HG02678 (cell line): ENCODE data around the gene LRRC4.
A peak's percentile ranks its signal among the peaks of the same experiment; 100 is the strongest.

Experiments used
- ATAC-seq: cut with Tn5 transposase; IDR thresholded peaks from one replicate; pipeline ENCODE4 v1.9.1; 2021; ENCODE audit warnings: mild to moderate bottlenecking, moderate library complexity; ENCODE audit not compliant: unreplicated experiment

LRRC4 gene

DNA sequence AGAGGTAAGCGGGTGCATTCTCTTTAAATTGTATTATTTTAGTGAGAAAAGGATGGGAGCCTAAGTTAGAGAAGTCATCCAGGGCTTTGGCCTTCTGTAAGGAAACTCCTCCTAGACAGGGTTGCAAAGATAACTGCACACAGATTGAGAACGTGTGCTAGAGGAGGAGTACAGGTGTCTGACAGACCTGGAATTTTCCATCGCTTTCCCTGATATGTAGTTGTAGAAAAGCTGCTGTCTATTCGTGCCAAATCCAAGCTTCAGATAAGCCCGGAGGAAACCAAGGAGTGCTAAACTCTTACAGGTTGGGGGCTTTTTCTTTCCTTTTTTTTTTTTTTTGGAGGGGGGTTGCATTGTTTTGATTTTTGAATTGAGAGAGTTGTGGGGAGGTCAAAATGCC, 23.1 kb downstream of the LRRC4 start:
- no peak for ATAC-seq

- no peak for ATAC-seq
These were observed 23.9 kb downstream of the LRRC4 start for GRCh38 chr7:128007303-128007680.

GRCh38 chr7:128006550-128007302, 24.5 kb downstream of the LRRC4 start:
- ATAC-seq = no peak

- no peak for ATAC-seq
These were observed 25.5 kb downstream of the LRRC4 start for GRCh38 chr7:128005759-128006159.

DNA sequence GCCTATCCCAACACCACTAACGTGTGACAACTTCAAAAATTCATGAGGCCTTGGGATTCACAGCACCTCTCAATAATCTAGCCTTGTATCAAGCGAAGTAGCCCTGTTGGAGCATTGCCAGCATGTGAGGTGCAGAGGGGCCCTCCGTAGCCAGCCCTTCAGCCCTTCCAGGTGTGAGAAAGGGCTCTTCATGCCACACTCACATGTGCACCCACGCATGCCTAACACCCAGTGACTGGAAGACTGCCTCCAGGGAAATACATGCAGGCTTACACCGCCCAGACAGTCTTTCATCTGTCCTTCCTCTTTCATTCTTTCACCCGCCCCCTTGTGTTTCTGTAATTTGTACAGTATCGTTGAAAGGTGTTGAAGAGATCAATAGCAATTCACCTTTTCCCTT, 26.1 kb downstream of the LRRC4 start:
- no peak for ATAC-seq

DNA sequence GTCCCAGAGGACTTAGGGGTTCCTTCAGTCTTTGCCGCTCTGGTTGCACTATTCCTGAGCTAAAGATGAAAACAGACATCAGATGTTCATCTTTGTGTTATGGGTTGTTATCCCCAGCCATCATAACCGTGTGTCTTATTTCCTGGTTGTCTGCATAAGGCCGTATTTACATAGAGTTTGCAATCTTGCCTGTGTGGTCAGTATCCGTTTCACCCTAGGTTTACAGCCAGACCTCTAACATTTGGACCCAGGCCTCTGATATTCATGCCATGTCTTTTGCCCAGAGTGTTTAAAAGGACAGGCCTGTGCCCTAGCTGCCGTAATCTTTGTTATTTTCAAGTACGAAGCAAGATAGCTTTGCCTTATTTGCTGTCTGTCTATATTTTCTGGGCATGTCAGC, 26.6 kb downstream of the LRRC4 start:
- no peak for ATAC-seq

DNA sequence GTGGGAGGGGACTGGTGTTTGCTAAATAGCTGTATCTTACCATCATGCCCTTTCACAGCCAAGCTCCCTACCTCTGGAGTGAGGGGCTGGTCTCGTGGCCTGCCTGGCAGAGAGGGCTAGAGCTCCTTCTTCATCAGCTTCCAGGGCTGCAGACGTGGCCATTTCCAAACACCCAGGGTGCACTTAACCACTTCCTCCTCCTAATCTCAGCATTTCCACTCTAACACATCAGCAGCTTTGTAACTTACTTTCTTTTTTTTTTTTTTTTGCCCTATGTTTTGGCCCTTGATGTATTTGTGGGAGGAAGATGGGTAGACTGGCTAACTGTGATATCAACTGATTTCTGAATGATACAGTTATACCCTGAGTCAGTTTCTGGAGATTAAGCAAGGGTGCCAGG, 27.4 kb downstream of the LRRC4 start:
- no peak for ATAC-seq

- ATAC-seq = peak; percentile 66
These were observed 28.1 kb downstream of the LRRC4 start for GRCh38 chr7:128003167-128003566.

DNA sequence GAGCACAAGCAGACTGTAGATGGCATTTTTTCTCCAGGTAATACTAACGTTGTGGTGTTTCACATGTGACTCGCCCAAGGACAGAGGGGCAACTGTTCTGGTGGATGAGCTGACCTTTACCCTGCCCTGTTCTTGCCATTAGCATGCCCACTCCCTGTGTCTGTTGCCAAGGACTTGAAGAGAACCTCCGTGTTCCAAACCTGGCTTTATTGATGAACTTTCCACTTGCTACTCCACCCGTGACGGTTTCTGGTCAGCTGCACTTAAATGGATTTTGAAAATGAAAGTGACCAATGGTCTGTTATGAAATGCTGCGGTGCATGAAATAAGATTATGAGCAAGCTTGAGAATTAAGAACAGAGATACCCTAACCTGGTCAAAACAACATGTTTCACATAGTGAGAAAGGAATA, 30.4 kb downstream of the LRRC4 start:
- peak; percentile 55 for ATAC-seq

DNA sequence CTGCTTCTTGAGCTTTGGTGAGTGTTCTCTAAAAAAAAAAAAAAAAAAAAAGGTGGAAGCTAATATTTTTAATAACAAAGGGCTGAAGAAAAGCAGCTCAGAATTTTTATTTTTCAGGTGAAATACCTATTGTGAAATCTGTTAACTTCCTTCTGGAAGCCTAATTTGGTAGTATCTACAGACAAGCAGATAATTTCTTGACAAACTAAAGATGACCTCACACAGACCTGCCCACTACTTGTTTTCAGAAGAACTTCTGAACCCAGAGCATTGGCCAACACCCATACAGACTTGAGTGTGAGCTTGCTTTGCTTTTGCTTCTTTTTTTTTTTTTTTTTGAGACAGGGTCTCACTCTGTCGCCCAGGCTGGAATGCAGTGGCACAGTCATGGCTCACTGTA, 31.2 kb downstream of the LRRC4 start:
- no peak for ATAC-seq

- ATAC-seq = no peak
These were observed 32.6 kb downstream of the LRRC4 start for GRCh38 chr7:127998671-127999070.

- ATAC-seq = no peak
These were observed 33.9 kb downstream of the LRRC4 start for GRCh38 chr7:127997226-127997922.

GRCh38 chr7:127996253-127997071, 34.8 kb downstream of the LRRC4 start:
- no peak for ATAC-seq

- ATAC-seq = no peak
These were observed 35.4 kb downstream of the LRRC4 start for GRCh38 chr7:127995881-127996215.

DNA sequence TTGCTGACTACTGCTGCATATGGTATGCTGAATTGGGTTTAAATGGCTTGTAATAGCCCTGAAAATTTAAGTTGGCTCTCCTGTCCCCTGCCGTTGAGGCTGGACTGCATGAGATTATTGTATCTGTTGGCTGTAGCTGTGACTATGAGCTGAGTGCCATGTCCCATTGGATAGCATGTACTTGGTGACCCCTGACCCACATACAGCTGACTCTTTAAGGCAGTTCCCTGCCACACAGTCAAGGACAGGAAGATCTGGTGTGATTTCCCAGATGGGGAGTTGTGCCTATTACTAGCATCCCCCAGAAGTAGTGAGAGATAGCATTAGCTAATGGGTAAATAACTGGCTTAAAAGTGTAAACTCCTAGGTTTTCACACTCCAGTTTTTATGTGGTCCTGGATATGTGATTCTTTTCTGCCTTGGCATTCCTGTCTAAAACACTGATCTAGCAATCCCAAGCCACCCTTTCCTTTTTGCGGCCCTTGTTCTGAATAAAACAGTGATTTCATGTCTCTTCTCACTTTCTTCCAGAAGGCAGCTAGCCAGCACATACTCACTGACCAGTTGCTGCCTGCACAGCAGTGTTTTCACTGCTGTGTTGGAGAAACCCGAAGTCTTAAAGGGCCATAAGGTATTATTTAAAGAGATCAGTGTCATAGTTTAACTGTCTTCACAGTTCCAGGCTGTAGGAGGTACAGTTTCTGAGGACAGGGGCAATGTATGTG, 35.9 kb downstream of the LRRC4 start:
- ATAC-seq = no peak

GRCh38 chr7:127993987-127994386, 37.2 kb downstream of the LRRC4 start:
- no peak for ATAC-seq

DNA sequence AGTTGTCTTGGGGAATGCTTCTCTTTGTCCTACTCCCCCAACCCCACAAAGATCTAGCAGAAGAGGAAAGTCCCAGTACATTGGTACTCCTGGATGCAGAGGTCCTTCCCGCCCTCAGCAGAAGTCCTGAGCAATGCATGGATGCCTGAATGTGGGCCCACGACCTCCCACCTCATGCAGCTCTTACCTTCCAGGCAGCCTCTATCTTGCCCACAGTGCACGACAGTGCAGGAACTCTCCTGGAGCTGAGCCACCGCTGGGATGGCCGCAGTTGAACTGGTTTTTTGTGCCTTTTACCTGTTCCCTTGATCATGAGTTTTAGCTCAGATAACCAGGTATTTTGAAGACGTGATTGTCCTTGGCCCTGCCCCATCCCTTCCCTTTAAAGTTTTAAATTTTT, 37.9 kb downstream of the LRRC4 start:
- ATAC-seq = no peak

- ATAC-seq = no peak
These were observed 42.5 kb downstream of the LRRC4 start for GRCh38 chr7:127988751-127989150.

GRCh38 chr7:127986581-127987521, 44.4 kb downstream of the LRRC4 start:
- ATAC-seq = no peak

DNA sequence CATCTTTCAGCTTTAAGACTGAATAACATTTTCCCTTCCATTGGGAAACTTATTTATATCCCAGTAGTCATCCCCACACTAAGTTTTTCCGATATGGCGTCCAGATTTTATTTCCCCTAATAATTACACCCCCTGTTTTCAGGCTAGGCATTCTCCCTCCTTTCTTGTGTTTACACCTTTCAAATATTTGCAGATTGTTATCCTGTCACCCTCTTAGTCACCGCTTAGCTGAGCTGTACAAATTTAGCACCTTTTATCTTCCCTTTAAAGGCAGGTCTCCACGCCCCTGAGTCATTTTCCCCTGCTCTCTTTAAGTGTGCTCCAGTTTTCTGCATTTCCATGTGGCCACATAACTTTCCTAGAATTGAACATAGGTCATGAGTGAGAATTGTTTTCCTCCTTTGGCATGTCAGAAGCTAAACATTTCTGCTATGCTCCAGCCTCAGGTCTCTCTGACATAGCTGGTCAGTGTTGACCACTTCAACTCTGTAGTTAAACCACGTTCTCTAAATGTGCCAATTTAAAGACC, 47.4 kb downstream of the LRRC4 start:
- no peak for ATAC-seq
